Mucosa of gallbladder (tissue), 1 donor: ENCODE data around the gene IFI35. TPM values are rescaled to one million over a fixed set of nuclear protein-coding genes. Genes with fewer than 3 reads are reported as not detected.
"Not testable (repeated sequence)": the region's sequence is repeated elsewhere in the genome, so short reads cannot be mapped to it uniquely, and the experiment has no call there.

Experiments
- DNase-seq: peaks from one replicate; pipeline ENCODE4 v3.0.0-alpha.2; 2020; ENCODE audit warnings: low spot score
- total RNA-seq: library from RNA; stranded (reverse); gene quantifications from one replicate; pipeline ENCODE4 v1.2.1, GENCODE V29; 2021
- donor health status: DM: no; HTN: no; CAD: no.

The IFI35 gene
- total RNA-seq, 1 donor from 2014 or later, result 27.0 TPM

GRCh38 chr17:43024407-43025289 is 18.1 kb downstream of the IFI35 start, which contains the start of gene RND2:
RND2 (plus strand) TSS chr17:43025231; CDS start chr17:43025348, 117 bp downstream.
- peak; percentile 86 for DNase-seq

DNA sequence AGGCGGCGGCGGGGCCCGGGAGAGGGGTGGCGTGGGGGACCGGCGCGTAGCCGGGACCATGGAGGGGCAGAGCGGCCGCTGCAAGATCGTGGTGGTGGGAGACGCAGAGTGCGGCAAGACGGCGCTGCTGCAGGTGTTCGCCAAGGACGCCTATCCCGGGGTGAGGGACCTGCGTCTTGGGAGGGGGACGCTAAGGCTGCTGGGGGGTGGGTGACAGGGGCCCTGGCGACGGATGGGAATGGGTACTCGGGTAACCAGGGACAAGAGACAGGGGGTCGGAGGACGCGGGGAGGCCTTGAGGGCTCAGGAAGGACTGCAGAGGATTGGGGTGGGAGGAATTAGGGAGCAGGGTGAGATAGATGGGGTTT is 18.7 kb downstream of the IFI35 start:
- DNase-seq, result no peak

- no peak for DNase-seq
These were observed 19.4 kb downstream of the IFI35 start for GRCh38 chr17:43025766-43026537.

GRCh38 chr17:43026595-43026994 is 20.0 kb downstream of the IFI35 start:
- DNase-seq, result no peak

DNA sequence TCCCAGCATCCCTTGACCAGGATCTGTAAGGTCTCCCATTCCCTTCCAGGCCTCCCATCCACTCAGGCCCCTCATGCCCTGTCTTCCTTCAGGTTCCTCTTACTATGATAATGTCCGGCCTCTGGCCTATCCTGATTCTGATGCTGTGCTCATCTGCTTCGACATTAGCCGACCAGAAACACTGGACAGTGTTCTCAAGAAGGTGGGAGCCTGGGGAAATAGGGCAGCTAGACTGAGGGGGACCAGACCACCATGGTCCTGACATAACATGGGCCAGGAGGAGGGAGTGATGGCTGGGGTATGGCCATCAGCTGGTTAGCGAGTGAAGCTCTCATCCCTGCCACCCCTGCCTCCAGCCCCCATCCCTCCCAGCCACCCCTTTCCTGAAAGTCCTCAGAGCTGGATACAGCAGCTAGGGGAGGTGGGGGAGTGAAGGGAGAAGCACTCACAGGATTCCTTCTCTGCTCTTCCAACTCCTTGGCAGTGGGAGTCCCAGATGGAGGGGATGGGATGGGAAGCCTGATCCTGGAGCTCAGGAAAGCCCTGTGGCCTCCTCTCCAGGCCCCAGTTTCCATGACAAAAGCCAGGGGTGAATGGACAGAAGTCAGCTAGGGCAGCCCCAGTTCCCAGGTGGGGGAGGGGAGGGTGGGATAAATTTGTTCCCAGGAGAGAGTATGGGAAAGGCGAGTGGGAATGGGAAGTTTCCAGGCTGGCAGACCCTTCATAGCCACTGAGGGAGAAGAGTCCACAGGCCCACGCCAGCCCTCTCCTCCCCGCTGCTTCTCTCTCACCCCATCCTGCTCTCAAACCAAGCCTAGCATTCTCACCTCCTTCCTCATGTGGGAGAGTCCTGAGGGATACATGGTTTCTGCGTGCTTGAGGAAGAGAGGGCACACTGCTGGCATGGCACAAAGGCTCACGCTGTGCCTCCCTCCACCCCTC is 20.8 kb downstream of the IFI35 start:
- no peak for DNase-seq

- no peak for DNase-seq
These were observed 21.8 kb downstream of the IFI35 start for GRCh38 chr17:43028221-43028861.

DNA sequence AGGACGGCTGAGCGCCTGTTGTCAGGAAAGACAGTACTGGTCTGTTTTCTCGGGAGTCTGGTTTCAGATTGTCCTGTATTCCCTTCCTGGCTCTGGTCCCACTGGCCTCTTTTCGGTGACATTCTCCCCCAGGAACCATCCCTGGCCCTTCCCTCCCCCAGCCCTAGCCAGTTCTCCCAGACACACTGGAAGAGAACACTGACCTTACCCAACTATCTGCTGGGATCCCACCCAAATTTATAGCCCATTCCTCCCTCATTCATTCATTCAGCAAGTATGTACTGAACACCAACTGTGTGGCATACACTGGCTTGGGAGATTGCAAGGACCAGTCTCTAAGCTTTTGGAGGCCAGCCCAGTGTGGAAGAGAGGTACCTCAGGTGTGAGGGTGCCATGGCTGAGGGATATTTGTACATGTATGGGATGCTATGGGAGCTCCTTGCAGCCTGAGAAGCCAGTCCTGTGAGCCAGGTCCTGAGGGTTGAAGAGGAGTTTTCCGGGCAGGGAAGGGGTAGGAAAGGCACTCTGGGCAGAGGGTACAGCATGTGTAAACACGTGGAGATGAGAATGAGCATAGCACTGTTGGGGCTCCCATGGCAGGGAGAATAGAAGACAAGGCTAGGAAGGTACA is 23.7 kb downstream of the IFI35 start:
- DNase-seq, result no peak

GRCh38 chr17:43031666-43032065 is 25.1 kb downstream of the IFI35 start:
- DNase-seq, result no peak

GRCh38 chr17:43033948-43034881 is 27.6 kb downstream of the IFI35 start:
- DNase-seq, result no peak

DNA sequence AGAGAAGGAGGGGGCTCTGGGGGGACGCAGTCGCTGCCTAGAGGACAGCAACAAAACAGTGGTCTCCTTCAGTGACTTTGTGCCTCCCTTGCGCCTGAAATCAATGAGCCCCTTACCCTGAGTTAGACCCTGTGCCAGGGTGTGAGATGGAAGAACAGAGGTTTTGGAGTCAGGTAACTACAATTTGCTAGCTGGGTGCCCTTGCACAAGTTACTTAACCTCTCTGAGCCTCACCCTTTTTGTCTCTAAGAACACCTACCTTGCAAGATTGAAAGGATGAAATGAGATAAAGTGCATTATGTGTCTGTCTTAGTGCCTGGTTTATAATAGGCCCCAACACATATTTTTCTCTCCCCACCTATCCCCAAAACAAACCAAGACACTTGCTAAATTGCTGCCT is 28.3 kb downstream of the IFI35 start:
- no peak for DNase-seq

- DNase-seq, result no peak
These were observed 33.1 kb downstream of the IFI35 start for GRCh38 chr17:43039646-43040045.

DNA sequence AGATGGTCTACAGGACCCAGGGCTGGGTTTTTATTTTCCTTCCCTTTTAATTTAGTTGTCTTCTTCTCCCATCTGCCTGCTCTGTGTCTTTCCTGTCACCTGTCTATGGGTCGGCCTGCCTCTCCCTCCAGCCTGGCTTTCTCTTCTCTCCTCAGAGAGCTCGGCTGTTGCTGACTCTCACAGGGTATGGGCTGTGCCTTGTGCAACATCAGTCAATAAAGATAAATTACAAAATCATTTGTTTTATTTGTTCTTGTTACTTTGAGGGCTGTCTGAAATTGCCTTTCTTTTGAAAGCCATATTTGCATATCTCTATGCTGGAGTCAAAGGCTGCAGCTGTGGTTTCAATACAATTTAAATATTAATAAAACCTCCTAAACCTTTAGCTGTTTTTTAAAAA is 34.1 kb downstream of the IFI35 start:
- no peak for DNase-seq

DNA sequence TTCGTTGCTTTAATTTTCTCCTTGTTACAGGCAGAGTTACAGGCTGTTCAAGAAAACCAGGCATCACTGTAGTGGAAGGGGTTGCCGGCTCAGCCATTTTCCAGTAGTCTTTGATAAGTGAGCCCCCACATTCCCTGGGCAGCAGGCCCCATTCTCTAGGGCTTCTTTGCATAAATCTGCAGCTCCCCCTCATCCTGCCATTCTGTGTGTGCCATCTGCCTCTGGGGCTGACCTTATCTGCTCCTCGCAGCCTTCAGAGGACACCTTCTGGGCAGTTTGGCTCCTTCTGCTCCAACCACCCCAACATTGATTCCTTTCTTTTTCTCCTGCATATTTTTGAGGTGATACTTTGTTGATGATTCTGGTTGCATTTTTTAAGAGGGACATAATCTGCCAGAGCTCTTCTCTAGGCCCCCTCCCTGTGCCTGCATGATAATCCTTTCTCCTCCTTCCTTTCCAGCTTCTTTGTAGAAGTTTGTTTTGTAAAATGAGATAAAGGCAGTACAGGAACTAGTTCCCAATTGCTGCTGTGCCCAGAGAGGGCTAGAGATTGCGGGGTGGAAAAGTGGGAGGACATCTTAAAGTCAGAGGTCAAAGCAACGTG is 35.5 kb downstream of the IFI35 start:
- DNase-seq, result no peak

- DNase-seq, result no peak
These were observed 36.7 kb downstream of the IFI35 start for GRCh38 chr17:43043307-43043706.

GRCh38 chr17:43044024-43044423 is 37.4 kb downstream of the IFI35 start:
- no peak for DNase-seq

- no peak for DNase-seq
These were observed 45.4 kb downstream of the IFI35 start for GRCh38 chr17:43051969-43052368.

GRCh38 chr17:43053008-43053407 is 46.4 kb downstream of the IFI35 start:
- DNase-seq, result not testable (repeated sequence)

DNA sequence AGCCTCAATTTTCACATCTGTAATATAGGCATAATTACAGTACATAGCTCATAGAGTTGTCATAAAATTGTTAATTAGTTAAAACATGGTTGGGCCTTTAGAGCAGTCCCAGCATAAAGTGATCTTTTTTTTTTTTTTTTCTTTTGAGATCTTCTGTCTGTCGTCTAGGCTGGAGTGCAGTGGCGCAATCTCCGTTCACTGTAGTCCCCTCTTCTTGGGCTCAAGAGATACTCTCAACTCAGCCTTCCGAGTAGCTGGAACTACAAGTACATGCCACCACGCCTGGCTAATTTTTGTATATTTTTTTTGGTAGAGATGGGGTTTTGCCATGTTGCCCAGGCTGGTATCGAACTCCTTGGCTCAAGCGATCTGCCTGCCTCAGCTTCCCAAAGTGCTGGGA is 49.5 kb downstream of the IFI35 start:
- no peak for DNase-seq

DNA sequence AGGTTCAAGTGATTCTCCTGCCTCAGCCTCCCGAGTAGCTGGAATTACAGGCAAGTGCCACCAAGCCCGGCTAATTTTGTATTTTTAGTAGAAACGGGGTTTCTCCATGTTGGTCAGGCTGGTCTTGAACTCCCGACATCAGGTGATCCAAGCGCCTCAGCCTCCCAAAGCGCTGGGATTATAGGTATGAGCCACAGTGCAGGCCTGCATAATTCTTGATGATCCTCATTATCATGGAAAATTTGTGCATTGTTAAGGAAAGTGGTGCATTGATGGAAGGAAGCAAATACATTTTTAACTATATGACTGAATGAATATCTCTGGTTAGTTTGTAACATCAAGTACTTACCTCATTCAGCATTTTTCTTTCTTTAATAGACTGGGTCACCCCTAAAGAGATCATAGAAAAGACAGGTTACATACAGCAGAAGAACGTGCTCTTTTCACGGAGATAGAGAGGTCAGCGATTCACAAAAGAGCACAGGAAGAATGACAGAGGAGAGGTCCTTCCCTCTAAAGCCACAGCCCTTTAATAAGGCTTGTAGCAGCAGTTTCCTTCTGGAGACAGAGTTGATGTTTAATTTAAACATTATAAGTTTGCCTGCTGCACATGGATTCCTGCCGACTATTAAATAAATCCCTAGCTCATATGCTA is 56.5 kb downstream of the IFI35 start:
- DNase-seq, result no peak
